Epidermal melanocyte (primary cell): Measurements from ENCODE around the gene PRR13.
"Not testable (repeated sequence)": the region's sequence is repeated elsewhere in the genome, so short reads cannot be mapped to it uniquely, and the experiment has no call there.

Experiments used
- DNase-seq: peaks from one replicate; pipeline ENCODE4 v3.0.0; 2011; ENCODE audit warnings: low spot score; ENCODE audit not compliant: insufficient read length

The PRR13 gene

GRCh38 chr12:53467880-53468279 lies 26.3 kb downstream of the PRR13 start:
- no peak for DNase-seq

- no peak for DNase-seq
Measured at GRCh38 chr12:53468282-53468681, 26.7 kb downstream of the PRR13 start.

- no peak for DNase-seq
Measured at GRCh38 chr12:53472056-53472582, 30.6 kb downstream of the PRR13 start.

GRCh38 chr12:53474077-53474476 lies 32.5 kb downstream of the PRR13 start:
- DNase-seq, result no peak

- no peak for DNase-seq
Measured at GRCh38 chr12:53474819-53475218, 33.3 kb downstream of the PRR13 start.

- DNase-seq, result no peak
Measured at GRCh38 chr12:53476769-53477209, 35.3 kb downstream of the PRR13 start.

- no peak for DNase-seq
Measured at GRCh38 chr12:53478865-53479264, 37.3 kb downstream of the PRR13 start.

- no peak for DNase-seq
Measured at GRCh38 chr12:53479331-53479730, 37.8 kb downstream of the PRR13 start.

GRCh38 chr12:53480491-53481442 lies 39.2 kb downstream of the PRR13 start:
- no peak for DNase-seq

GRCh38 chr12:53481458-53481857 lies 39.9 kb downstream of the PRR13 start:
- not testable (repeated sequence) for DNase-seq

GRCh38 chr12:53481939-53482586 lies 40.5 kb downstream of the PRR13 start:
- no peak for DNase-seq

- no peak for DNase-seq
Measured at GRCh38 chr12:53482626-53483168, 41.2 kb downstream of the PRR13 start.

GRCh38 chr12:53483225-53483978 lies 41.9 kb downstream of the PRR13 start:
- no peak for DNase-seq

- no peak for DNase-seq
Measured at GRCh38 chr12:53483979-53484377, 42.4 kb downstream of the PRR13 start.

GRCh38 chr12:53484686-53485575 lies 43.4 kb downstream of the PRR13 start:
- DNase-seq, result no peak

- DNase-seq, result no peak
Measured at GRCh38 chr12:53485955-53486735, 44.6 kb downstream of the PRR13 start.

- DNase-seq, result no peak
Measured at GRCh38 chr12:53486736-53487487, 45.4 kb downstream of the PRR13 start.

- no peak for DNase-seq
Measured at GRCh38 chr12:53489242-53489864, 47.8 kb downstream of the PRR13 start.
